Stimulated activated CD4-positive, alpha-beta T cell treated with anti-CD3 and anti-CD28 coated beads, Interleukin-4, amount 100 ng/mL, for 1 hour (primary cell): ENCODE measurements around the gene KIAA1549.
"Not testable (repeated sequence)": the region's sequence is repeated elsewhere in the genome, so short reads cannot be mapped to it uniquely, and the experiment has no call there.

ENCODE experiments used
- DNase-seq: peaks from one replicate; pipeline ENCODE4 v3.0.0-alpha.2; 2020

KIAA1549 gene

GRCh38 chr7:138941545-138941944 is 39.6 kb downstream of the KIAA1549 start:
- no peak for DNase-seq

GRCh38 chr7:138940602-138941001 is 40.6 kb downstream of the KIAA1549 start:
- not testable (repeated sequence) for DNase-seq

- DNase-seq: no peak
These were observed 43.7 kb downstream of the KIAA1549 start for GRCh38 chr7:138937484-138937883.

- no peak for DNase-seq
These were observed 45.7 kb downstream of the KIAA1549 start for GRCh38 chr7:138935465-138936011.

- DNase-seq: no peak
These were observed 46.3 kb downstream of the KIAA1549 start for GRCh38 chr7:138934861-138935260.

GRCh38 chr7:138934367-138934766 is 46.8 kb downstream of the KIAA1549 start:
- DNase-seq: no peak

- DNase-seq: no peak
These were observed 48.3 kb downstream of the KIAA1549 start for GRCh38 chr7:138932870-138933269.

- no peak for DNase-seq
These were observed 48.8 kb downstream of the KIAA1549 start for GRCh38 chr7:138932427-138932826.

GRCh38 chr7:138929969-138930368 is 51.2 kb downstream of the KIAA1549 start:
- DNase-seq: no peak

- DNase-seq: no peak
These were observed 55.0 kb downstream of the KIAA1549 start for GRCh38 chr7:138926241-138926612.

GRCh38 chr7:138924501-138925225 is 56.5 kb downstream of the KIAA1549 start:
- no peak for DNase-seq

- DNase-seq: no peak
These were observed 59.9 kb downstream of the KIAA1549 start for GRCh38 chr7:138921277-138921676.

- no peak for DNase-seq
These were observed 61.3 kb downstream of the KIAA1549 start for GRCh38 chr7:138919911-138920310.

- DNase-seq: no peak
These were observed 62.0 kb downstream of the KIAA1549 start for GRCh38 chr7:138919216-138919615.

- DNase-seq: no peak
These were observed 62.4 kb downstream of the KIAA1549 start for GRCh38 chr7:138918756-138919155.

GRCh38 chr7:138918176-138918575 is 63.0 kb downstream of the KIAA1549 start:
- DNase-seq: no peak

GRCh38 chr7:138917771-138918170 is 63.4 kb downstream of the KIAA1549 start:
- DNase-seq: no peak

GRCh38 chr7:138916731-138917130 is 64.5 kb downstream of the KIAA1549 start:
- DNase-seq: no peak

GRCh38 chr7:138916275-138916674 is 64.9 kb downstream of the KIAA1549 start:
- no peak for DNase-seq

GRCh38 chr7:138913783-138914182 is 67.4 kb downstream of the KIAA1549 start:
- DNase-seq: no peak

GRCh38 chr7:138911007-138911406 is 70.2 kb downstream of the KIAA1549 start:
- no peak for DNase-seq

GRCh38 chr7:138907850-138908249 is 73.3 kb downstream of the KIAA1549 start:
- no peak for DNase-seq

GRCh38 chr7:138907201-138907847 is 73.9 kb downstream of the KIAA1549 start:
- DNase-seq: no peak

- DNase-seq: no peak
These were observed 77.2 kb downstream of the KIAA1549 start for GRCh38 chr7:138903859-138904435.
